Stimulated activated CD8-positive, alpha-beta memory T cell treated with anti-CD3 and anti-CD28 coated beads, Interleukin-12 subunit alpha, Interleukin-12 subunit beta, amount 100 ng/mL, for 4 hours (primary cell): ENCODE data around the gene GLIS1.

Experiments used
- DNase-seq: peaks from one replicate; pipeline ENCODE4 v3.0.0-alpha.2; 2020; ENCODE audit warnings: low read depth

GLIS1 gene

DNA sequence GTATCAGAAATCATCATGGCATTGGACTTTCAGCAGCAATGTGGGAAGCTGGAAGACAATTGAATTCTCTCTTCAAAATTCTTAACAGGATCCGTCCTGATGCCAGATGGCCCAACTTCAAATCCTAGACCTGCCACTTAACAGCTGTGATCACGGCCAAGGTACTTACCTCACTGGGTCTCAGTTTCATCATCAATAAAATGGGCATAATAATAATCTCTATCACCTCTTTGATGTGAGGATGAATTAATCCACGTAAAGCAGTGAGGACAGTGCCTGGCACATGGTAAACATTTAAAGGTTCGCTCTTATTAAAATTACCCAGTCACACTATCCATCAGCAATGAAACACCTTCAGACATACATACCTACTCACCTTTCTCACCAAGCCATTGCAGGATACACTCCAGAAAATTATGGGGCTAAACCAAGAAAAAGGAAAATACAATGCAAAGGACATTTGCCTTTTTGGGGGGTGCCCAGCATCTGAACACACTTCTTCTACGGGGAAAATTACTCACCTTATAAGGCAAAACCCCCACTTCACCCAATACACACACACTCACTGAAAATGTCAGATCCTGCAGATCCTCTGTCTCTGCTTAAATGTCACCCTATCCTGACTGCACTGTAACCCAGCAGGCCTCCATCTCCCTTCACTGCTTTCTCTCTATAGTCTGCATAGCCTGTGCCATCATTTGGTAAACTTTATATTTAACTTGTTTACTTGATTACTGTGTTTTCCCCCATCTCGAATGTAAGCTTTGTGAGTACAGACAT is 21.7 kb downstream of the GLIS1 start:
- no peak for DNase-seq

DNA sequence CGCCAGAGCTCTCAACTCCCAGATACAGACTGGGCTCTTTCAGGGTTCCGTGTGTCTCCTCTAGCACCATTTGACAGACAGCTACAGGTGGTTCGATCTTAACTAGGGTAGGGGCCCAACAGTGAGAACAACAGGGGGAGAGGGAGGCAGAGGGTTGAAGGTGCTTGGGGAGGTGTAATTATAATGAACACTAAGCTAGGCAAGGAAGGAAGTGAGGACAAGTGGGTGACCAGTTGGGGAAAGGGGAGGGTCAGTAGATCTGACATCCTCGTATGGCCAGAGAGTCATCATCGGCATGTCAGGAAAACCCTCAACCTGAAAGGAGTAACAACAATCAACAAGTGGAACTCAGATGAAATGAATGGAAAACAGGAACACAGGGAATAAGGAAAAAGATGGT is 22.8 kb downstream of the GLIS1 start:
- no peak for DNase-seq

DNA sequence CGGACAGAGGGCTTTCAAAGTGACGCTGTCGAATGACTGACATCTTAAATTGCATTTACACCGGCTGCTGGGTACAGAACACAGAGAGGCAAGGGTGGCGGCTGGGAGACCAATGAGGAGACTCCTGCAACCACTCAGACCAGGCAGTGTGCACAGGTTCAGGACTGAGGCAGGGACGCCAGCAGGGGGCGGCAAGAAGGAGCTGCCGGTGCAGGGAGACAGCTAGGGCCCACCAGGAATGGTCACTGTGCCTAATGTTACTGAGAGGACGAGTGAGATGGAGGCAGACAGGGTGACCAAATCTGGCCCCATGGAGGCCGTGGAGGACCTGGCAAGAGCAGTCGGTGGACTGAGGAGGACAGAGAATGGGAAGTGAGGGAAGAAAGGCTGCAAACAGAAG is 23.5 kb downstream of the GLIS1 start:
- no peak for DNase-seq

DNA sequence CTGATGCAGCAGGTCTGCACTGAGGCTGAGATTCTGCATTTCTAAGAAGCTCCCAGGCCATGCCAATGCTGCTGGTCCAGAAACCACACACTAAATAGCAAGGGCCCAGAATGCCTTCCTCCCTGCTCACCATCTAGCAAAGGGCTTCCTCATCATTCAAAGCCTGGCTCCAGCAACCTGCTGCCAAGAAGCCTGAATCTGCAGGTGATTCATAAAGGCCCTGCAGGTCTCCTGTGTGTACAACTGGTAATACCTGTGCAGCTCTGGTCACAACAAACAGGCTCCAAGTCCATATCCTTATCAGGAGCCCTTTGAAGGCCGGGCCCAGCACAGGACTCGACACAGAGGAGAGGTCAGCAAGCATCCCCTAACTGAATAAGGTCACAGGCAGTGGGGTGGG is 26.7 kb downstream of the GLIS1 start:
- DNase-seq: no peak

DNA sequence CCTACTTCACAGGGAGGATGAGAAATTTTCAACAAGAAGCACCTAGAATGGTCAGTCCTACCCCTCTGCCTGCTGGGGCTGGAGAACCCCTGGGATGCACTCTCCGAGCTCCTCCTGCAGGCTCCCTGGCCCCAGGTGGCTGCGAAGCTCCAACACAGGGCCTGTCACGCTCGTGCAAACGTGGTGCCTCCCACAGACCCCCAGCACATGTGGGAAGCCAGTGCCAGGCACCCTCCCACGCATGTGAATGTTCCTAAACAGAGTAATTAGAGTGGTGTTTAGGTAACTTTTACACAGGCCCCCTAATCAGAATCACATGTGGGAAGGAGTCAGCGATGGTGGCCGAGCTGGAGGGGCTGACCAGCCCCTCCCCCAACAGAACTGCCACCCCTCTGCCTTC is 28.4 kb downstream of the GLIS1 start:
- DNase-seq: no peak

DNA sequence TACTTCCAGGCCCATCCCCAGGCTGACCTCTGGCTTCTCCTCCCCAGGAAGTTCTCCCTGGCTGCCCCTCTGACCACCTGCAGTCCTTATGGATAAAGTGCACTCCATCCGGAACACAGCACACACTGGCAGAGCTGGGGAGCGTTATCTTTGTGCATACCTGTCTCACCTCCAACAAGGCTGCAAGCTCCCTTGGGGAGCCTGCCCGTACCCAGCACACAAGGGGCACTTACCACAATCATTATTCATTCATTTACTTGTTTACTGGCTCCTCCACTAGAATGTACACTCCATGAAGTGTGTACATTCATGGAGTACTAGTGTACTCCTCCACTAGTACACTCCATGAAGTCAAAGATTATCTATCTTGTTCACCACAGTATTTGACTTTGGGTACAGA is 30.3 kb downstream of the GLIS1 start:
- DNase-seq: no peak

DNA sequence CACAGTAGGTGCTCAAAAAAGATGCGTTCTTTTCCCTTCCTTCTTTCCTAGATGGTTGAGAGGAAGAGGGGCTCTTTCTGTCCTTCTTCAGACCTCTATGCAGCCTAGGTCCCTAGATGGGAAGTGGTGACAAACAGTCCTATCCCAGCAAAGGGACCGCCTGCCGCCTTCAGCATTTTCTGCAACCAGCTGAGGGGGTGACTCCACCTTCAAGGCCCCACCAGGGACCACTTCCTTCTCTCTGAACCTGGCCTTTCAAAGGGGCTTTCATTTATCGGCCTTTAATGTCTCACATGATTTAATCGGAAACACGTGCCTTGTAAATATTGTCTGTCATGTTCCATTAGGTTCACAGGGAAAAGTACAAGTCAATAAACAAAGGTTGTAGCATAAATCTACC is 32.6 kb downstream of the GLIS1 start:
- DNase-seq: no peak

DNA sequence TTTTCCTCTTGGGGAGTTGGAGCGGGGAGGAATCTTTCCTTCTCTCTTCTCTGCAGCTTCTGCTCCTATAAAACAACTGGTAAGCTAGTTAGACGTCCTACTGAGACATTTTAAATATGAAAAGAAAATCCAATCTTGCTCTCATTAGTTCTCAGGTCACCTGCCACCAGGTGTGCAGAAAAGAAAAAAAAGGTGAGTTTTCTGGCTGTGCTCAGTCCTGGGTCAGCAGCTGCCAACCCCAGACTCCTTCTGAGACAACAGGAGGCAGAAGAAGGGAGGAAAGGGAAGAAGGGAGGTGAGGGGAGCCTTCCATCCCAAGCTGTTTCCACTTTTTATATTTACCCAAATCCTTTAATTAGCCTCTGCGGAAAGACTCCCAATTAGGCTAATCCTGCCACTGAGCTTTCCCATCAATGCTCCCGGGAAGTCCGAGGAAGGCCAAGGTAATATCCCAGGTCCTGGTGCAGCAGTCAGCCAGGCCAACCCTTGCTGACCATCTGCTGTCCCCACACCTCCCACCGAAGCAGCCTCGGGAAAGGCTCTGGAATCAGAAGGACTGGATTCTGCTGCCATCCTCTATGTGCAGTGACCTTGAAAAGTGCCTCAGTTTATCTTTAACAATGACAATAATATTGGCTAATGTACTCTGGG is 33.4 kb downstream of the GLIS1 start:
- DNase-seq: no peak

DNA sequence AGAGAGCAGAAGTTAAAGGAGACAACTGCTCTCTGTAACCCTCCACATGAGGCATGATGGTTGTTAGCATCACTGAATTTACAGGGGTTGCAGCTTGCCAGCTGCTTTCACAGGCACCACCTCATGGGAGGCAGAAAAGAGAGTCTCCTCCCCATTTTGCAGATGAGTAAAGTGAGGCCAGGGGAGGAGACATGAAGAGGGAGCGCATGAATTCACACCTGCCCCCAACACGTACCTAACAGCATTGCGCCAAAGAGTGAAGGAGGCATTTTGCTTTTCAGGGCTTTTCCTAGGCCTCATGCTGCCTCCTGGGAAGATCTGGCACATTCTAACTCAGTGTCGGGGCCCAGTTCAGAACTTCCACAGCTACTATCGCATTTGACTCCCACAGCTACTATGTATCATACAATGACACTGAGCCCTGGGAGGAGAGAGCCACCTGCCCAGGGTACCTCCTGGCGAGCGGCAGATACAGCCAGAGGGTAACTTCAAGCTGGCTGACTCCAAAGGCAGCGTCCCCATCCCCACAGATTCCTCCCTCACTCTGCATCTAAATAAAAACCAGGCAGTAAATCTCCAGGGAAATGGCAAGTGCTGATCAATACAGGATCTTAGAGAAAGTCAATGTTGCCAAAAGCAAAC is 34.0 kb downstream of the GLIS1 start:
- DNase-seq: no peak

DNA sequence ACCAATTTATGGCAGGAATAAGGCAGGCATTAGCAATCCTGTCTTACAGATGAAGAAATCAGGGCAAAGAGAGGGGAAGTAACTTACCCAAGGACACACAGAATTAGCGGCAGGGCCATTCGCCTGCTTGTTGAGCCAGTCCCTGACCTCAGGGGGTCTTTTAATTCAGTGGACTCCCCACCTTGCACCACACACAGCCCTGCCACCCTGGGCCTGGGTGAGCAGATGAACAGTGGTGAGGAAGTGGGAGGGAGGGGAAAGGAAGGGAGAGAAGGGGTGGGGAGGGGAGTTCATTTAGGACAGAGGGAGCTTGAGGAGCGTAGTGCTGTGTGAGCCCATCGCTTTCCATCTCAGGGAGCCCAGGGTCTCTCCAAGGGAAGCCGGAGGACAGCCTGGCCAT is 34.7 kb downstream of the GLIS1 start:
- DNase-seq: no peak

DNA sequence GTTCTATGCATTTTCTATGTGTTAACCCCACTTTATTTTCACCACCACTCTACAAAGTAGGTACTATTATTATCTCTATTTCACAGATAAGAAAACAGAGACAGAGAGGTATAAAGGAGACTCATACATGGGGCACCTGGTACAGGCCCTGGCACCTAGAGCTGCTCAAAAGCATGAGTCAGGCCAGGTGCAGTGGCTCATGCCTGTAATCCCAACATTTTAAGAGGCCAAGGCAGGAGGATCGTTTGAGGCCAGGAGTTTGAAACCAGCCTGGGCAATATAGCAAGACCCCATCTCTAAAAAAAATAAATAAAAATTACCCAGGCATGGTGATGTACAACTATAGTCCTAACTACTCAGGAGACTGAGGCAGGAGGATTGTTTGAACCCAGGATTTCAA is 35.8 kb downstream of the GLIS1 start:
- no peak for DNase-seq

DNA sequence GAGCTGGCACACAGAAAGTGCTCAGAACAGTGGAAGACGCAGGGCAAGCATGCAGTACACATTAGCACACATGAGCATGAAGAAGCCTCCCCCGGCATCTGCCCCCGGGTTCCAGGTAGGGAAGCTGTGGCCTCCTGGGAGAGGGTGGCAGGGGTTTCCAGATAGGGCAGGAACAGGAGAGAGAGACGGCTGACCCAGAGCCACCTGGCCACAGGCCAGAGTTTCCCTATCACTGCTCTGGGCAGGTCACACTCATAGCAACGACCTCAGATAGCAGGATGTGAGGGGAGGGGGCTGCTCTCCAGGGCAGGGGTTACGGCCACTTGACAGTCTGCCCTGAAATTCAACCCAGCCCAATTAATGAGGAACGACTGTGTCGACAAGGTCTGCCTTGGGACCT is 36.6 kb downstream of the GLIS1 start:
- no peak for DNase-seq

DNA sequence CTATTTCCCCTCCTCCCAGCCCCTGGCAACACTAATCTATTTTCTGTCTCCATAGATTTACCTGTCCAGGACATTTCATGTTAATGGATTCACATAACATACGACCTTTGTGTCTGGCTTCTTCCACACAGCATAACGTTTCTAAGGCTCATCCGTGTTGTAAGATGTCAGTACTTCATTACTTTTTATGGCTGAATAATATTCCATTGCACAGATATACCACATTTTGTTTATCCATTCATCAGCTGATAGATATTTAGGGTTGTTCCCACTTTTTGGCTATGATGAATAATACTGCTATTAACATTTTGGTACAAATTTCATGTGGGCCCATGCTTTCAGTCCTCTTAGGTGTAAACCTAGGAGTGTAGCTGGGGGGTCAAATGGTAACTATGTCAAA is 38.2 kb downstream of the GLIS1 start:
- DNase-seq: no peak

DNA sequence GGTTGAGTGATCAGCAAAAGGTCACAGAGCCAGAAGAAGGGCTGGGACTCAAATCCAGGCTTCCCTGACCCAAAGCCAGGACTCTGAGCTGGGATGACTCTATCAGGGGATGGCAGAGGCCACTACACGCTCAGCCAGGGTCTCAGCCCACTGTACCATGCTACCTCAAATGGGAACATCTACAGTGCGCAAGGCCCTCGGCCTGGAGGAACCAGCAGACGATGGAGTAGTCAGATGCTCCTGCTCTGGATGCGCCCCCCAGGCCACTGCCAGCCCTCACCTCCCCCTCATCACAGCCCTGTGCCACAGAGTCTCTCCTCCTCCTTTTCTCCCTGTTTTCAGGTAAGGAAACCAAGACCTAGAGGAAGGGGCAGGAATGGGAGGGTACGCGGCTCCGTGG is 39.0 kb downstream of the GLIS1 start:
- DNase-seq: no peak

DNA sequence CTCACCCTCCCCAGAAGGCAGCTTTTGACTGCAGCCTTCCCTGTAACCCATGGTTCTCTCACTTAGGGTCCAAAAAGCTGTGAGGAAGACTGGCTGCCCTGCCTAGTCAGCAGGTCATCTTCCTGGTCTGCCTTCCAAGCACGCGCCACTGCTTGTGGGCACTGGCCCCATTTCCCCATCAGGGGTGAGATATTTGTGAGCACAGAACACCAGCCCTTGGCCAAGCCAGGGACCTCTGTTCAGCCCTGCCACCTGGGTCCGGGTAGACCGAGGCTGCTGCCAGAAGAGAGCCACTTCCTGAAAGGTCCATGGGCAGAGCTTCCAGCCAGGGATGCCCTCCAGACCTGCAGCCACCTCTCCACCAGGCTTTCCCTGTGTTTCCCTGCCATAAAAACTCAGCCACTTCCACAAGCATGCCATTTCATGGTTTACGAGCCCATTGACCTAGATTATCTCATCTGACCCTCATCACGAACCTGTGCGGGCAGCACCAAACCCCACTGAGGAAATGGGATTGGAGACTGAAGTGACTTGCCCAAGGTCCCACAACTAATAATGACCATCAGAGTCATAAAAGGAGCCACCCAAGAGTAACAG is 40.5 kb downstream of the GLIS1 start:
- no peak for DNase-seq

DNA sequence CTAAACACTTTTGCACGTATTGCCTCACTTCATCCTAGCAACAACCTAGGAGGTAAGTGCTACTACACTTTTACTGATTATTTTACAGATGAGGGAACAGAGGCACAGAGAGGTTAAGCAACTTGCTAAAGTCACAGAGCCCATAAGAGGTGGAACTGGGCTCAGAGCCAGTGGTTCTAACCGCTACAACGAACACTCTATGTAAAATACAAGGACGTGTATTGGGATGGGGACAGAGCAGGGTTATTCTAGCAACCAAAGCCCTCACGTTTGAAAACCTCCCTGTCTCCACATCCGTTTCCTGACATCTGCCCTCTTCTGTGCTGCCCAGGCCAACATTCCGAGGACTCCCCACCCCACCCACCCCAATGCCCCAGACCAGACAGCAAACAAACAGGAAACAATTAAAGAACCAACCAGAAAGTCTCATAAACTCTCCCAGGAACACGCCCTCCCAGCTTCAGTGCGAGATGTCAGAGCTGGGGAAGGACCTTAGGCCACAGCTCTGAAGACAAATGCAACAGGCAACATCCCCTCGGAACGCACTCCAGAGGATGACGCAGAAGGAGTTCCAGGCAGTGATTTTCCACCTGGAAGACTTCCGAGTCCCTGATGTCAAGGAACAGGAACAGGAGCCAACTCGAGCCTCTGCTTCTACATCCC is 41.1 kb downstream of the GLIS1 start:
- no peak for DNase-seq

DNA sequence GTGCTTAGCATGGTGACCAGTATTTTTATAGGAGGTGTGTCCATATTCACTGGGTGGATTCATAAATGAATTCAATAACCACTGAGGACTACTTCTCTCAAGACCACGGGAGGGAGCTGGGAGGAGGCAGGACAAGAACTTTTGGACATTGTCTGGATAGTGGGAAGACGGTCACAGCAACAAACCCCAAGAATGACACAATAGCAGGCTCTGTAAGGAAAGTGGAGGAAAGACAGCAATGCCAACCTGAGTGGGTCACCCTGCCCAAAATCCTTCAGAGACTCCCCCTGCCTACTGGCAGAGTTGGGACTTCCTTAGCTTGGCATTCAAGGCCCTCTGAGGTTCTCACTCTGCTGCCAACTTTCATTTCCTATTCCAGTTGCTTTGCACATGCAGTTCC is 42.0 kb downstream of the GLIS1 start:
- DNase-seq: no peak

DNA sequence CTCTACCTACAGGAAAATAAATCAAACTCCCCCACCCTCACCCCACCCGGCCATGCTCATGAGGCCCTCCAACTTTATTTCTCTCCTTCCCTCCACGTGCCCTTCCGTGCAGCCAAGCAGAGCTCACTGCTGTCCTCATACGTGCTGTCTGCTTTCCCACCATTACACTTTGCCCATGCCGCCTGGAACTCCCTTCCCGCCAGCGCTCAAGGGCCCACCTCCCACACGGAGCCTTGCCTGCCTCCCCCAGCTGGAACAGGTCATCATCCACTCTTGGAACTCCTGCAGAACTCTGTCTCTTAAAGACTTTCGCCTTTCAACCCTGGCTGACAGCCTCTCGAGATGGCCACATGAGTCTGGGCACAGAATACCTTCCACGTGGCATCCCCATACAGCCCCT is 42.4 kb downstream of the GLIS1 start:
- no peak for DNase-seq

DNA sequence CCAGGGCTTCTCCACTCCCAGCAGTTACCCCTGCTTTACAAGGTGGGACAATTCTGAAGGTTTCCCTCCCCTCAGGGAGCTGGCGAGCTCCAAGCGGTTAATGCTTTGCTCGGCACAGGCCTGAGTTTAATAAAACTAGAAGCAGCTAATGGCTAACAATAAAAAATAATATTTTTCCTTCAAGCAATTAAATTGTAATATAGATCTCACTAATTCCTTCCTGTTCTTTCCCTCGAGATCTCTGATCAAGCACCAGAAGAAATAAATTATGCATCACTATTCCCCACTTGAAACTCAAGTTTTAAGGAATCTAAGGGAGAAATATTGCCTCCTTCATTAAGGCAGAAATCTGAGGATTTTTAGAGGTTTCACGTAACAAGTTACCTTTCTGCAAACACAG is 42.9 kb downstream of the GLIS1 start:
- no peak for DNase-seq

DNA sequence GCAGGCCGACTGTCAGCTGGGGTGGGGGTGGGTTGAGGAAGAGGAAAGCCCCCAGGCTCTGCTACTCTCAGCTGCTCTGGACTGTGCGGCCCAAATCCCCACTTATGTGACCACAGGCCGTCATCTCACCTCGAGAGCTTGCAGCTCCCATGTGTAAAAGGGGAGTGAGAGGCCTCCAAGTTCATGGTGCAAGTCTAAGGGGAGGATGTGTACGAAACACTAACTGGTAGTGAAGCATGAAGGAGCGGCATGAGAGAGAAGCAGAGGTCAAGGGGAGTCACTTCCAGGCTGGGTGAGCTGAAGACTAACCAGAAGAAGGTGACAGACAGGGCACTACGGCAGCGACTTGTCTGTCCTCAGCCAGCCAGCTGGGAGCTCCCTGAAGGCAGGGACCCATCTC is 43.8 kb downstream of the GLIS1 start:
- DNase-seq: no peak

DNA sequence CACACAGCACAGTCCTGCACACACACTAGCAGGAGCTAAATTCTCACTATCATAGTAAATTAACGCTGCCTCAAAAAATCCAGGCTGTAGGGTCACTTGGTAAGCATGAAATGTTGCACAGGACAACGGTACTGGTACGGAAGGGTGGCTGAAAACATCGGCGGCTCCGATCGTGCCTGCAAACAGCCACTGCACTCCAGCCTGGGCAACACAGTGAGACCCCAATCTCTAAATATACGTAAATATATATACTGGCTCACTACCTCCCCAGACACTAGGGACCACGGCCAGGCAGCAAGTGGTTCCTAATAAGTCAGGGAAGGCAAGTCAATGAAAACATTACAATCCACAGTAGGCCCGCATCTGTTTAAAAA is 44.3 kb downstream of the GLIS1 start:
- DNase-seq: no peak
